Stimulated activated CD4-positive, alpha-beta T cell treated with anti-CD3 and anti-CD28 coated beads, Interleukin-1b, Interleukin-23, amount 100 ng/mL, for 24 hours (primary cell): ENCODE results near the gene CEMP1.

Experiments used
- DNase-seq, 4 experiments: peaks; one replicate each; pipeline ENCODE4 v3.0.0-alpha.2; 2020; ENCODE audit warnings: low read depth in 4 of 4, low spot score in 1 of 4

CEMP1 gene

DNA sequence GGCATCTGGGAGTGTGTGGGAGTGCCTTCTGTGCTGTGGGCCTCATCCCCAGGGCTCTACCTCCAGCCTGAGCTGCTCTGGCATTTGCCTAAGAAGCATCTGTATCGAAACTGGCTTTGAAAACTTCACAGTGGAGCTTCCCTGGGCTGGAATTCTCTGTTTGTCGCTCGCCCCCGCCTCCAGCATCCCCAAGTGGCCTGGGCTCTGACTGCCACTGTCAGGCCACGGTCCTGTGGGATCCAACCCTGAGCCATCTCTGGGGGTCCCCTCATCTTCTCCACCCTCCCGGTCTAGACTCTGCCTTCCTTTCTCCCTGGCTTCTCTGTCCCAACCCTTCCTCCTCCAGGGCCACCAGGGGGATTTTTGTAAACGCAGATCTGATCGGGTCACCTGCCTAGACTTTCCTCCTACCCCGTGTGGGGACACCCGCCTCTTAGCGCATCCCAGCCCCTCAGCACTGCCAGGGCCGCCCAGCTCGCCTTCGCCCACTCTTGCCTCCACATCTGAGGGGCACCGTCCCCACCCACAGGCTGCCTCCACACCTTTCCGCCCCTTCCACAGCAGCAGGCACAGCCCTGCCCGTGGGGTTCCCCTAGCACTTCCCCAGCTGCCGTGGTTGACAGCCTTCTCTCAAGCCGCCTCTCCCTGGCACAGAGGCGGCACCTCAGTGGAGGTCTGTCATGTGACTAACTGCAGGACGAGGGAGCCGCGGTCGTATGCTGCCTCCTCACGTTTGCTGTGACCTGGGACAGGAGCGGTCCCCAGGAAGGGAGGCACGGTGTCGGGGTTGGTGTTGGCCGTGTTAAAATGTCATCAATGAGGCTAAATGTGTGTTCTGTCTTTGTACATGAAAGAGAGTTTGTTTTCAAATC, 44.3 kb downstream of the CEMP1 start:
- peak; percentile 30 to 60 (median 48) for DNase-seq

DNA sequence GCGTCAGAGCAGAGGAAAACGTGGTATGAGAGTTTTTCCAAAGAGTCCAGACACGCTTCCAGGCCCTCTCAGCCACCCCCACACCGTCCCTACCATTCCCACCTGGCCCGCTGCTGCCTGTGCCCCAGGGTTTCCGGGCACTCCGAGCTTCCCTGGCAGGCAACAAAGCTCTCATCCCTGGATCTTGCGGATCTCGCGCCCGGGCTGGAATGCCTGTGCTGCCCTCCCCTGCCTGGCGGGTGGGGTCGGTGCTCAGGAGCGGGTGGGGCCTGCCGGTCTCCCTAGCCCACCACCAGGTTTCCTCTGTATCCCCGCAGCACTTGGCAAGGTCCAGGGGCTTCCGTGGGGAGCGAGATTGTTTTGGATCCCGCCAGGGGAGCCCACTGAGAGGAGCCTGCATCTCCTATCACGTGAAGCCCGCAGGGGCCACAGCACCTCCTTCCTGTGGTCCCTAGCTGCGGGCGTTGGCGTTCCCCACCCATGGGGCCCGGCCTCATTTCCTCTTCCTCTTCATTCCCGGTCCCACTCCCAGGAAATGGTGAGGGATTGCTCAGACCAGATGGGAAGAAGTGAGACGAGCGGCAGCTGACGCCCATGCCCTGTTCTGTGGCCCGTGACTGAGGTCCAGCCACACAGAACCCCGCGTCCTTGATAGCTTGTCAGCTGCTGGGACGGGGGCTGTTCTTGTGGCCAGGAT, 45.2 kb downstream of the CEMP1 start:
- no peak for DNase-seq

DNA sequence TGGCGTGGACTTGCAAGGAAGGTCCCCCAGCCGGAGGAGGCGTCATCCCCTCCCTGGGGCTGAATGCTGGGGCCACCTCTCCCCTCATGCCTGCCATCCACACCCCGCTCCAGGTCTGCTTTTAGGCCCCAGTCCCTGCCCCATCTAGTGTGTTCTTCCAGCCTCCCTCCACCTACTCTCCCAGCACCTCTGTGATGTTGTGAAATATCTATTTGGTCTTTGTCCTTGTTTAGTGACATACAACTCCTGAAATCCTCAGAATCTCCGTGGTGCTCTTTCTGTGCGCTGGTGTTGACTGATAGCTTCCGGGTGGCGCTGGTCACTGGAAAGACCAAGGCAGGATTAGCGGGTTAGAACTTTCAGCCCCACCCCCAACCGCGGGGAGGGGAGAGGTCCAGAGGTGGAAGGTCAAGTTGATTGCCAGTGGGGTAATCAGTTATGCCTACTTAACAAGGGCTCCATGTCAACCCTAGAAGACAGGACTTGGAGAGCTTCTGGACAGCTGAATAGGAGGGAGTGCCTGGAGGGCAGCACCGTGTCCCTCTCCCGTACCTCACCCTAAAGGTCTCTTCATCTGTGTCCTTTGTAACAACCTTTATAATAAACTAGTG, 46.2 kb downstream of the CEMP1 start:
- DNase-seq, result no peak

DNA sequence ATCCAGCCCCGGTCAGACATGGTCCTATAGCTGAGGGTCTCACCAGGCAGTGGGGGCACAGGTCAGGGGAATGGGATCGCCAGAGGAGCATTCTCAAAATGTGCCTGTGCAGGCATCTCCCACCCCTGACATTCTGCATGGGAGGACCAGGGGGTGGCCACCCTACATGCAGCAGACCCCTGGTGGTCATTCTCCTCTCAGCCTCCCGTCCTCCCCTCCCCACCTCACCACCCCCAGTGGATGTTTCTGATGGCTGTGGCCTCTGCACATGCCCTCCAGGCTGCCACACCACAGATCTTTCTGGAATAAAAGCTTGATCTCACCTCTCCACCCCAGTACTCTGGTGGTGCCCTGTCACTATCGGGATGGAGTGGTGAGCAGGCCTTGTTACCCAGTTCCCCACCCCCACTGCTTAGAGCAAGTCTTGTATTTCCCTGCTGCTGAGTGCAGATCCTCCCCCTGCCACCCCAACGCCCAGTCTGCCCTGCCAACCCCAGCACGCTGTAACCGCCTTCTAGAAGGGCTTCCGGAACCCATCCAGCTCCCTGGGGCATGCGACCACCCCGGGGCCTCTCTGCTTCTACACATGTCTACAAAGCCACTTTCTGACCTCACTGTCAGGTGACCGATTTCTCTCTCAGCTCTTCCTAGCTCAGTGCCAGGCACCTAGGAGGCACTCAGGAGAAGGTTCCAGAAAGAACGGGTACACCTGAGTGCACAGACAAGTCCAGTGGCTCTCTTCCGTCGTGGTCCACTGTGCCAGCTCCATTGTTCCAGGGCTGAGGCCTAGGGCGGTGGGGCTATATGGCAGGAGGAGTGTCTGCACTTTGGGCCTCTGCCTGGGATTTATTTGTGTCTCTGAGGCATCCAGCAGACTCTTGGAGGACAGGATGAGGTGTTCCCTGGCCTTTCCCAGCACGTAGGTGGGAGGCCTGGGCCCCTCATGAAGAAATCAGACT, 47.0 kb downstream of the CEMP1 start:
- no peak for DNase-seq

DNA sequence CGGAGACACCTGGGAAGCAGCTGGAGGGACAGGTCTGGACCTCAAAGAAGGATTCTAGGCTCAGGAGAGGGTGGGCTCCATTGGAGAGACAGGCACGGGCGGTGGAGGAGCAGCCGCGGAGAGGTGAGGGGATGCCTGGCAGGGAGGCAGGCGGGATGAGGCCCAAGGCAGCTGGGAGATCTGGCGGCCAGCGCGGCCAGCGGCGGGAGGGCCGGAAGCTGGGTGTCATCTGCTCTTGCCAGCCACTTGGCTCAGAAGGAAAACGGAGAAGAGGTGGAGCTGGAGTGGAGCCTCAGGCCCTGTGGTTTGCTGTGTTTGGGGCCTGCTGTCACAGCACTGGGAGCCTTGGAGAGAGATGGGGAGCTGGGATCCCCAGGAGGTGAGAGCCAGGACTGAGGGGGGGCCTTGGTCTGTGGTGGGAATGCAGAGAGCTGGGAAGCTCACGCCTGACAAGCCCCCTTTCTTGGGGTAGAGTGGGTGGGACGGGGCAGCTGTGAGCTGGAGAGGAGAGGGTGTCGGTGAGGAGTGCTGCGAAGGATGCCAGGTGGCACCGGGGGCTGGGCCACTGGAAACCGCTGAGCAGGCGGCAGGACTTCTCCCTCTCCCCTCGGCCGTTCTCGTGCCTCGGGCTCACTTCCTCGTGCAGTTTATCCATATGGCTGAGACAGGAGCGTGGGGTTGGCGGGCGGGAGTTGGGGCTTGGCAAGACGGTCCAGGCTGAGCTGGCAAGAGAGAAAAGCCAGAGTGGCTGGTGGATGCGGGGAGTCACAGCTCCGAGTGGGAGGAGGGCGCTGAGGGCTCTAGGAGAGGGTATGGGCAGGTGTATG, 48.3 kb downstream of the CEMP1 start:
- no peak for DNase-seq

DNA sequence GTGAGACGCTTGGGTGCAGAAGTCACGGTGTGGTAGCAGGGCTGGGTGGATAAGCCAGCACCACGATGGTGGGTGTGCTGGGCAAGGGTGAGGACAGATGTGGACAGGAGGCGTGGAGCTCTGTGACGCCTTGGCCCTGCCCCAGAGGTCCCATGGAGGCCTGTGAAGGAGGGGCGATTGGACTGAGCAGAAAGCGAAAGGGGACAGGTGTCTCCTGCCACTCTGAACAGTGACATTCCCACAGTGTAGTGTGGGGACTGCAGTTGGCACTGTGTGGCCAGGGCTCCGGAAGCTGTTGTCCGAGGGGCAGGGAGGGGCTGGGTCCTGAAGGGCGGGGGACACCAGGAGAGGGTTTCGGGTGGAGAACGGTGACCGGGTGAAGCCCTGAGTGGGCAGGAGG, 49.0 kb downstream of the CEMP1 start:
- DNase-seq, result no peak

DNA sequence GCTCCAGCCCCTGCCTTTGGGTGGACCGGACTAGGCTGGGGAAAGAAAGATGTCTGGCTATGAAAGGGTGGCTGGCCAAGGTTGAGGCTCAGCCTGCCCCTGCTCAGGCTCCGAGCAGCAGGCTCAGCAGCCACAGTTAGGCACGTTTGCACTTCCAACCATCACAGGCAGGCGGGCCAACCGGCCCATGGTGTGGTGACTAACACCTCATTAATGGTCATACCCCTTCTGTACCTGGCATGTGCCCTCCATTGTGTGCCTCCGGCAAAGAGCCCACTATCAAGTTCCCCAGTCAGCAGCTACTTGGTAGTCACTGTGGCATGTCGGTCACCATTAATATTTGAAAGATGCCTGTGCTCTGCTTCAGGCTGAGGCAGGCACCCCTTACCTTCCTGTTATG, 49.5 kb downstream of the CEMP1 start:
- no peak for DNase-seq

DNA sequence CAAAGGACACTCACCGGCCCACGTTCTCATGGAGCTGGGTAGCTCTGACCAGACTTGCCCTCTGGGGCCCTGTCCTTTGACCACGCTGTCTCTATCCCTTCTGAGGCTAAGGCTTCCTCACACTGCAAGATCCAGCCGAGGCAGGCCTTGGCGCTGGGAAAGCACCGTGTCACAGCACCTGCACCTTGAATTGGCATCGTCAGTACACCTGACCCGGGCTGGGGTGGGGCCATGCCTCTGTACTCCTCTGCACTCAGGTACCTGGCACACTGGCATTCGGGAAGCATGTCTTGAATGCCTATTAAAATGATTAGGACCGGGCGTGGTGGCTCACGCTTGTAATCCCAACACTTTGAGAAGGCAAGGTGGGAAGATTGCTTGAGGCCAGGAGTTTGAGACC, 50.3 kb downstream of the CEMP1 start:
- DNase-seq, result no peak
